Mucosa of descending colon (tissue), 3 donors: Measurements from ENCODE around the gene ZBTB5. TPM values are rescaled to one million over a fixed set of nuclear protein-coding genes. Genes with fewer than 3 reads are reported as not detected.

Source experiments
- ATAC-seq: fragments of 200-7000 bp; cut with Tn5 transposase; one replicate; pipeline ENCODE4 v1.9.1; 2020; ENCODE audit warnings: mild to moderate bottlenecking, moderate library complexity
- DNase-seq, 3 donors: peaks; one replicate each; pipeline ENCODE4 v3.0.0-alpha.2; 2020
- H3K36me3 ChIP-seq: fragments of 200-600 bp; one replicate; pipeline ENCODE4 v1.8.0; 2021; ENCODE audit warnings: low read depth, mild to moderate bottlenecking
- H3K4me1 ChIP-seq: fragments of 200-600 bp; one replicate; pipeline ENCODE4 v1.8.0; 2021; ENCODE audit warnings: low read depth, mild to moderate bottlenecking
- H3K4me3 ChIP-seq: fragments of 200-600 bp; one replicate; pipeline ENCODE4 v1.8.0; 2021; ENCODE audit warnings: mild to moderate bottlenecking
- H3K9me3 ChIP-seq: fragments of 200-600 bp; one replicate; pipeline ENCODE4 v1.8.0; 2021; ENCODE audit warnings: mild to moderate bottlenecking
- CTCF ChIP-seq: fragments of 200-600 bp; IDR thresholded peaks from one replicate; pipeline ENCODE4 v1.8.0; 2022; ENCODE audit warnings: antibody characterized with exemption, mild to moderate bottlenecking
- intact Hi-C, 2 donors: fragments of 100-400 bp; cut with DNase I in 1 of 2; cut with micrococcal nuclease in 1 of 2; formaldehyde crosslinking; loops; one replicate each; pipeline versions ENCODE4 v1.11.0 to v1.11.1; 2022; cut with DNase I, micrococcal nuclease
- total RNA-seq, 3 donors: library from RNA; stranded (reverse); fragmentation: NEBNext Ultra II Directional in 2 of 3; extraction: Animal tissue kit (Norgen Biotek cat#: 25700) in 2 of 3; gene quantifications; one replicate each; pipeline versions ENCODE4 v1.2.1 to v1.2.4, GENCODE V29; 2021 to 2023
- donor health status: DM: no; HTN: no; CAD: no; lungs with moderate emphysema.
- donor health status: DM: no; HTN: no; CAD: no.
- donor health status: DM: no; HTN: yes; CAD: no.

Gene ZBTB5
- total RNA-seq, 3 donors from 2014 or later = 7.8 to 11.9 (median 9.5) TPM

GRCh38 chr9:37509536-37509935 is 44.3 kb upstream of the ZBTB5 start:
- Histone ChIP-seq H3K4me3 (no peak overlapping the region), H3K9me3 (no peaks in the 10 kb centered on the region), H3K36me3 (no peaks in the 10 kb centered on the region), H3K4me1 (no peaks in the 10 kb centered on the region)
- no peak for DNase-seq
- no peak for ATAC-seq
- TF ChIP-seq CTCF = no peak
- intact Hi-C loops = no loop called here

GRCh38 chr9:37508834-37509206 is 43.6 kb upstream of the ZBTB5 start:
- DNase-seq (no peak), ATAC-seq (no peak)
- H3K4me3 ChIP-seq = no peak overlapping the region
- no peaks in the 10 kb centered on the region for H3K4me1 ChIP-seq
- no peaks in the 10 kb centered on the region for H3K36me3 ChIP-seq
- no peak for TF ChIP-seq CTCF
- no peaks in the 10 kb centered on the region for H3K9me3 ChIP-seq
- intact Hi-C loops = no loop called here

GRCh38 chr9:37508135-37508833 is 43.0 kb upstream of the ZBTB5 start:
- Histone ChIP-seq H3K9me3 (no peaks in the 10 kb centered on the region), H3K4me3 (no peak overlapping the region), H3K36me3 (no peaks in the 10 kb centered on the region), H3K4me1 (no peaks in the 10 kb centered on the region)
- ATAC-seq (no peak), DNase-seq (no peak)
- TF ChIP-seq CTCF = no peak
- intact Hi-C loops = no loop called here

- Histone ChIP-seq H3K4me1 (no peaks in the 10 kb centered on the region), H3K4me3 (no peak overlapping the region), H3K36me3 (no peaks in the 10 kb centered on the region), H3K9me3 (no peaks in the 10 kb centered on the region)
- intact Hi-C loops = no loop called here
- no peak for TF ChIP-seq CTCF
- no peak for DNase-seq
- no peak for ATAC-seq
These were observed 42.4 kb upstream of the ZBTB5 start for GRCh38 chr9:37507566-37508134.

- Histone ChIP-seq H3K4me3 (no peak overlapping the region), H3K4me1 (no peaks in the 10 kb centered on the region), H3K36me3 (no peaks in the 10 kb centered on the region), H3K9me3 (no peaks in the 10 kb centered on the region)
- intact Hi-C loops = no loop called here
- ATAC-seq (no peak), DNase-seq (no peak)
- no peak for TF ChIP-seq CTCF
These were observed 39.4 kb upstream of the ZBTB5 start for GRCh38 chr9:37504605-37505004.
